Subcutaneous abdominal adipose tissue (tissue), 5 donors: ENCODE measurements around the gene MTAP.

Experiments
- H3K27ac ChIP-seq: one replicate; pipeline ENCODE4 v1.7.0; 2013; ENCODE audit warnings: low read depth, mild to moderate bottlenecking, inconsistent platforms, low read length, moderate library complexity
- H3K27me3 ChIP-seq, 5 donors: one replicate each; pipeline ENCODE4 v1.7.0; 2013; ENCODE audit warnings: low read length in 5 of 5, inconsistent platforms in 1 of 5; ENCODE audit not compliant: control insufficient read depth in 5 of 5, insufficient read depth in 4 of 5
- H3K36me3 ChIP-seq, 5 donors: one replicate each; pipeline ENCODE4 v1.7.0; 2013; ENCODE audit warnings: low read length in 5 of 5; ENCODE audit not compliant: control insufficient read depth in 5 of 5, insufficient read depth in 5 of 5
- H3K4me1 ChIP-seq, 5 donors: one replicate each; pipeline ENCODE4 v1.7.0; 2013; ENCODE audit warnings: low read length in 5 of 5, mild to moderate bottlenecking in 3 of 5, moderate library complexity in 1 of 5; ENCODE audit not compliant: control insufficient read depth in 5 of 5, insufficient read depth in 5 of 5
- H3K4me3 ChIP-seq, 5 donors: one replicate each; pipeline ENCODE4 v1.7.0; 2013; ENCODE audit warnings: low read length in 5 of 5, low read depth in 1 of 5
- H3K9ac ChIP-seq, 5 donors: one replicate each; pipeline ENCODE4 v1.7.0; 2013; ENCODE audit warnings: low read length in 5 of 5, mild to moderate bottlenecking in 4 of 5, moderate library complexity in 3 of 5
- H3K9me3 ChIP-seq, 5 donors: one replicate each; pipeline ENCODE4 v1.7.0; 2013; ENCODE audit warnings: low read length in 5 of 5; ENCODE audit not compliant: control insufficient read depth in 5 of 5
- donor health status: healthy.
- donor health status: healthy.
- donor health status: healthy.
- donor health status: healthy.
- donor health status: healthy.

MTAP gene

GRCh38 chr9:21802418-21803000 is at the start of gene MTAP:
MTAP (plus strand) TSS chr9:21802636; CDS start chr9:21802749, 113 bp downstream.
- H3K27ac ChIP-seq, result peak within 1 kb of the TSS; percentile 89
- no peaks in the 10 kb centered on the region for H3K36me3 ChIP-seq
- H3K4me3 ChIP-seq, result peak within 1 kb of the TSS; percentile 82 to 97 (median 86)
- peaks cover 0 to 1% (median 0%) of the 10 kb centered on the region in 5 donors for H3K27me3 ChIP-seq
- H3K9ac ChIP-seq, result peak within 1 kb of the TSS; percentile 71 to 90 (median 75)
- no peaks in the 10 kb centered on the region for H3K9me3 ChIP-seq
- H3K4me1 ChIP-seq, result peaks cover 2 to 48% (median 35%) of the 10 kb centered on the region in 5 donors

GRCh38 chr9:21753523-21753922 is 48.9 kb upstream of the MTAP start:
- no peak overlapping the region for H3K27ac ChIP-seq
- no peak overlapping the region for H3K4me3 ChIP-seq
- H3K27me3 ChIP-seq, result no peaks in the 10 kb centered on the region
- H3K4me1 ChIP-seq, result no peaks in the 10 kb centered on the region
- H3K36me3 ChIP-seq, result no peaks in the 10 kb centered on the region
- no peaks in the 10 kb centered on the region for H3K9me3 ChIP-seq
- no peak overlapping the region for H3K9ac ChIP-seq

GRCh38 chr9:21754741-21755140 is 47.7 kb upstream of the MTAP start:
- Histone ChIP-seq H3K27me3 (no peaks in the 10 kb centered on the region), H3K4me1 (no peaks in the 10 kb centered on the region), H3K4me3 (no peak overlapping the region), H3K36me3 (no peaks in the 10 kb centered on the region), H3K9ac (no peak overlapping the region), H3K27ac (no peak overlapping the region), H3K9me3 (no peaks in the 10 kb centered on the region)

GRCh38 chr9:21758540-21758939 is 43.9 kb upstream of the MTAP start:
- H3K36me3 ChIP-seq, result no peaks in the 10 kb centered on the region

GRCh38 chr9:21761309-21761901 is 41.0 kb upstream of the MTAP start:
- H3K9ac ChIP-seq, result no peak overlapping the region
- peaks cover 0 to 3% (median 0%) of the 10 kb centered on the region in 5 donors for H3K27me3 ChIP-seq

More at GRCh38 chr9:21758540-21758939, 43.9 kb upstream of the MTAP start:
- Histone ChIP-seq H3K27me3 (peaks cover 0 to 3% (median 0%) of the 10 kb centered on the region in 5 donors), H3K9ac (no peak overlapping the region), H3K4me3 (no peak overlapping the region), H3K9me3 (no peaks in the 10 kb centered on the region), H3K4me1 (no peaks in the 10 kb centered on the region), H3K27ac (no peak overlapping the region)

GRCh38 chr9:21762064-21762463 is 40.4 kb upstream of the MTAP start:
- Histone ChIP-seq H3K4me3 (no peak overlapping the region), H3K27ac (no peak overlapping the region), H3K9me3 (no peaks in the 10 kb centered on the region), H3K36me3 (no peaks in the 10 kb centered on the region), H3K4me1 (peaks cover 0 to 4% (median 0%) of the 10 kb centered on the region in 5 donors), H3K27me3 (peaks cover 0 to 3% (median 0%) of the 10 kb centered on the region in 5 donors), H3K9ac (no peak overlapping the region)

More at GRCh38 chr9:21761309-21761901, 41.0 kb upstream of the MTAP start:
- H3K36me3 ChIP-seq, result no peaks in the 10 kb centered on the region
- peaks cover 0 to 4% (median 0%) of the 10 kb centered on the region in 5 donors for H3K4me1 ChIP-seq
- H3K27ac ChIP-seq, result no peak overlapping the region
- no peaks in the 10 kb centered on the region for H3K9me3 ChIP-seq
- H3K4me3 ChIP-seq, result no peak overlapping the region

- Histone ChIP-seq H3K27ac (no peak overlapping the region), H3K4me3 (no peak overlapping the region), H3K36me3 (no peaks in the 10 kb centered on the region), H3K9ac (no peak overlapping the region), H3K4me1 (peaks cover 0 to 4% (median 0%) of the 10 kb centered on the region in 5 donors), H3K27me3 (peaks cover 0 to 3% (median 0%) of the 10 kb centered on the region in 5 donors), H3K9me3 (no peaks in the 10 kb centered on the region)
Observed at GRCh38 chr9:21764846-21765245, 37.6 kb upstream of the MTAP start.

GRCh38 chr9:21766096-21766495 is 36.3 kb upstream of the MTAP start:
- H3K27ac ChIP-seq, result no peak overlapping the region
- H3K27me3 ChIP-seq, result peaks cover 0 to 2% (median 0%) of the 10 kb centered on the region in 5 donors
- no peak overlapping the region for H3K9ac ChIP-seq
- H3K9me3 ChIP-seq, result no peaks in the 10 kb centered on the region
- no peaks in the 10 kb centered on the region for H3K36me3 ChIP-seq
- H3K4me1 ChIP-seq, result peaks cover 0 to 9% (median 0%) of the 10 kb centered on the region in 5 donors
- H3K4me3 ChIP-seq, result no peak overlapping the region

GRCh38 chr9:21770871-21771560 is 31.4 kb upstream of the MTAP start:
- H3K27me3 ChIP-seq, result no peaks in the 10 kb centered on the region
- H3K27ac ChIP-seq, result no peak overlapping the region
- no peak overlapping the region for H3K4me3 ChIP-seq
- no peaks in the 10 kb centered on the region for H3K36me3 ChIP-seq
- H3K9me3 ChIP-seq, result no peaks in the 10 kb centered on the region
- peaks cover 0 to 9% (median 0%) of the 10 kb centered on the region in 5 donors for H3K4me1 ChIP-seq
- H3K9ac ChIP-seq, result no peak overlapping the region

GRCh38 chr9:21777701-21778100 is 24.7 kb upstream of the MTAP start:
- Histone ChIP-seq H3K27ac (no peak overlapping the region), H3K9ac (no peak overlapping the region), H3K9me3 (no peaks in the 10 kb centered on the region), H3K27me3 (no peaks in the 10 kb centered on the region), H3K4me1 (no peaks in the 10 kb centered on the region), H3K4me3 (no peak overlapping the region), H3K36me3 (no peaks in the 10 kb centered on the region)
